Bronchial epithelial cell (primary cell): ENCODE data around the gene MACROH2A1. TPM values are rescaled to one million over a fixed set of nuclear protein-coding genes. Genes with fewer than 3 reads are reported as not detected.

Source experiments
- DNase-seq: peaks from one replicate; pipeline ENCODE4 v3.0.0-alpha.2; 2010; ENCODE audit warnings: low read depth
- FAIRE-seq: peaks from 2 replicates; lab custom pipeline; 2011; peaks lifted over from hg19 to GRCh38; lab: Jason Lieb, UNC
- H3K27me3 ChIP-seq: 2 replicates; pipeline ENCODE4 v1.5.1; 2011; ENCODE audit warnings: low read length; ENCODE audit not compliant: control insufficient read depth, insufficient read depth
- H3K36me3 ChIP-seq: 2 replicates; pipeline ENCODE4 v1.5.1; 2011; ENCODE audit warnings: low read length; ENCODE audit not compliant: control insufficient read depth, insufficient read depth
- H3K4me3 ChIP-seq: 2 replicates; pipeline ENCODE4 v1.5.1; 2011; ENCODE audit warnings: mild to moderate bottlenecking, low read depth, low read length, control low read depth
- total RNA-seq: library from RNA; depleted of rRNA; stranded (reverse); fragments of >200 nt; gene quantifications from 2 replicates; pipeline ENCODE4 v1.2.1, GENCODE V29; 2014
- TF ChIP-seq, protein P1 (sequence below): IDR thresholded peaks from 2 replicates; pipeline ENCODE4 v1.5.1; 2011; ENCODE audit warnings: mild to moderate bottlenecking, moderate library complexity, low read length, control low read depth, inconsistent platforms; ENCODE audit not compliant: insufficient read depth, severe bottlenecking

The MACROH2A1 gene
- total RNA-seq, 1 donor from 2014 or later, result 257 TPM

- DNase-seq (no peak), FAIRE-seq (no peak)
- TF ChIP-seq, protein P1, sequence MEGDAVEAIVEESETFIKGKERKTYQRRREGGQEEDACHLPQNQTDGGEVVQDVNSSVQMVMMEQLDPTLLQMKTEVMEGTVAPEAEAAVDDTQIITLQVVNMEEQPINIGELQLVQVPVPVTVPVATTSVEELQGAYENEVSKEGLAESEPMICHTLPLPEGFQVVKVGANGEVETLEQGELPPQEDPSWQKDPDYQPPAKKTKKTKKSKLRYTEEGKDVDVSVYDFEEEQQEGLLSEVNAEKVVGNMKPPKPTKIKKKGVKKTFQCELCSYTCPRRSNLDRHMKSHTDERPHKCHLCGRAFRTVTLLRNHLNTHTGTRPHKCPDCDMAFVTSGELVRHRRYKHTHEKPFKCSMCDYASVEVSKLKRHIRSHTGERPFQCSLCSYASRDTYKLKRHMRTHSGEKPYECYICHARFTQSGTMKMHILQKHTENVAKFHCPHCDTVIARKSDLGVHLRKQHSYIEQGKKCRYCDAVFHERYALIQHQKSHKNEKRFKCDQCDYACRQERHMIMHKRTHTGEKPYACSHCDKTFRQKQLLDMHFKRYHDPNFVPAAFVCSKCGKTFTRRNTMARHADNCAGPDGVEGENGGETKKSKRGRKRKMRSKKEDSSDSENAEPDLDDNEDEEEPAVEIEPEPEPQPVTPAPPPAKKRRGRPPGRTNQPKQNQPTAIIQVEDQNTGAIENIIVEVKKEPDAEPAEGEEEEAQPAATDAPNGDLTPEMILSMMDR, result no peak
- Histone ChIP-seq H3K4me3 (no peak overlapping the region), H3K36me3 (peaks cover 13% of the 10 kb centered on the region), H3K27me3 (no peaks in the 10 kb centered on the region)
Observed at GRCh38 chr5:135333732-135334515, 65.1 kb downstream of the MACROH2A1 start.

DNA sequence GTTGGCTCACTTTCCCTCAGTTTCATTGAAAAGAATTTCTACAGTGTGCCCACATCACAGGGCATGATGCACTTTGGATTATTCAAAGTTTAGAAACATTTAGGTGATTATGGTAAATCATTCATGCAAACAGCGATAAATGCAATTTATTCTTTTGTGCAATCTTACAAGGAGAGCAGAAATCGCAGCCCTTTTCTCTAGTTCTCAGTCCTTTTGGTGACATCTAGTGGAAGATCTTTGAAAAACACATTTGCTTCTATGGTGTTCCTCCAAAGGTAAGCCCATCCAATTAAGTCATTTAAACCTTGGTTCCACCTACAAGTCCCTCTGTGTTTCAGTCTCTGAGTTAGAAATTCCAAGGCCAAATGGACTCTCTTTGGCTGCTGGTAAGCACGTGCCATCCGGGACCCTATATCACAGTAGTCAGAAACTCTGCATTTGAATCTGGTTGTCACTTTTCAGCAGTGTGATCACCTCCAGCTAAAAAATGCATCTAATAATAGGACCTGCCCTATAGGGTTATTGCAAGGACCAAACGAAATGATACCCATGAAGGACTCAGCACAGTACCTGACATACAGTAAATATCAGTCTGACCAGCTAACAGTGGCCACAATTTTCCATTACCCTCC lies 66.4 kb downstream of the MACROH2A1 start:
- TF ChIP-seq, protein P1, result peak; percentile 52
- Histone ChIP-seq H3K36me3 (peaks cover 9% of the 10 kb centered on the region), H3K27me3 (no peaks in the 10 kb centered on the region), H3K4me3 (no peak overlapping the region)
- FAIRE-seq, result peak; percentile 47
- DNase-seq, result peak; percentile 67

DNA sequence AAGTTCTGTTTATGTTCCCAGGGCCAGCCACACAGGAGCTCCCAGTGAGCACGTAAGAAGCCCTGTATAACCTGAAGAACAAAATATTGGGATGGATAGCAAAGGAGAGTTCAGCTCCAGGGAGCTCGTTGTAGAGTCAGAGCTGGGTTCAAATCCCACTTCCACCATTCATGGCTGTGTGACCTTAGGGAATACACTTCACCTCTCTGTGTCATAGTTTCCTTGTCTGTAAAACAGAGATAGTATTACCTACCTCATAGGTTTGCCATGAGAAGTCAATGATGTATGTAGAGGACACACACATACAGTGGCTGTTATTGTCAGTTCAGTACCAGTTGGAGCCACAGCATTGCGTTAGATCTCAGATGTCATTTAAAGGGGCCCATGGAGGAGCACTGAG lies 67.4 kb downstream of the MACROH2A1 start:
- peaks cover 7% of the 10 kb centered on the region for H3K36me3 ChIP-seq
- DNase-seq, result no peak
- TF ChIP-seq, protein P1, result no peak
- peak; percentile 28 for FAIRE-seq
- H3K27me3 ChIP-seq, result no peaks in the 10 kb centered on the region
- no peak overlapping the region for H3K4me3 ChIP-seq

- DNase-seq, result no peak
- Histone ChIP-seq H3K36me3 (peaks cover 7% of the 10 kb centered on the region), H3K27me3 (no peaks in the 10 kb centered on the region), H3K4me3 (no peak overlapping the region)
- FAIRE-seq, result no peak
- TF ChIP-seq, protein P1, result no peak
Observed at GRCh38 chr5:135330798-135331096, 68.3 kb downstream of the MACROH2A1 start.

GRCh38 chr5:135329913-135330797 lies 68.9 kb downstream of the MACROH2A1 start:
- TF ChIP-seq, protein P1, result no peak
- Histone ChIP-seq H3K4me3 (no peak overlapping the region), H3K27me3 (no peaks in the 10 kb centered on the region), H3K36me3 (peaks cover 6% of the 10 kb centered on the region)
- DNase-seq (no peak), FAIRE-seq (no peak)
